Brain pericyte (primary cell): Measurements from ENCODE around the gene CA10.

Source experiments
- DNase-seq: peaks from one replicate; pipeline ENCODE4 v3.0.0-alpha.2; 2012; ENCODE audit warnings: low read depth, low spot score

The CA10 gene

DNA sequence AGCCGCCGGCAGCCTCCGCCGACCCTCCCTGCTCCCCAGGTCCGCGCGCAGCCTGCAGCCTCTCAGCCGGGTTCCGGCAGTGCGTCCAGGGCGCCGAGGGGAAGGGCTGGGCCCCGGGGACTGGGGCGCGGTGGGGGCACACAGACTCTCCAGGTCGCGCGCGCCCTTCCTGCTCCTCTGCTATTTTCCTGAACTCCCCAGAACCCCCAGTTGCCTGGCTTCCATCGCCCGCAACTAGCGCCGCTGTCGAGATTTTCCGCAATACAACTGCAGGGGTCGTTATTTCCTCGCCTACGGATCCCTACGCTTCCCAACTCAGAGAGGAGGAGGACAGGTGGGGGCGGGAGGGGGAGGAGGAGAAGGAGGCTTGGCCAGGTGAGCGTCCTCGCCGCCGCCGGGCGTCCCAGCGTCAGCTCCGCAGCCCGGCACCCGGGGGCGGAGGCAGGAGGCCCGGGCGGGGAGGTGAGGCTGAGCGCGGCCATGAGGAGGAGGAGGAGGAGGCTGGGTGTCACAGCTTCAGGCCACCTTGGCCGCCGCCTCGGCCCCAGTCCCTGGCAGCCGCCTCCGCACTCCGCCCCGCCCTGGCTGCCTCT is at the start of gene CA10:
Gene CA10 (minus strand): TSS at position 265 of the 593 bp plus-strand sequence.
- no peak for DNase-seq

DNA sequence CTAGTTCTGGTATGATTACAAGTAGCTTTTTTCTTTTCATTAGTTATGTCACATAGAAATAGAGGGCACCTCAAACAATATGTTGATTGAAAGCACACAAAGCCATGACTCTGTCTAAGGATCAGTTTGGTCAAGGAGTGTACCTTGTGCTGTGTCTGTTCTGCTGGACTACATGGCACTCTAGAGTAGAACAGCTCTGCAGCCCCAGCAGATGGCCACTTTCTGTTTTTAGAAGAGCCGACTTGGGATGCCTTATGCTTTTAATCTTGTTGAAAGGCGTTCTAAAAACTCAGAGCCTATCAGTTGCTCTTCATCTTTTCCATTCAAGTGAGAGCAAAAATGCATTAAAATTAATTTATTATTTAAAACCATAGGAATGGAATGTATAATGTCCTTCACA is 49.3 kb upstream of the CA10 start:
- DNase-seq: no peak

DNA sequence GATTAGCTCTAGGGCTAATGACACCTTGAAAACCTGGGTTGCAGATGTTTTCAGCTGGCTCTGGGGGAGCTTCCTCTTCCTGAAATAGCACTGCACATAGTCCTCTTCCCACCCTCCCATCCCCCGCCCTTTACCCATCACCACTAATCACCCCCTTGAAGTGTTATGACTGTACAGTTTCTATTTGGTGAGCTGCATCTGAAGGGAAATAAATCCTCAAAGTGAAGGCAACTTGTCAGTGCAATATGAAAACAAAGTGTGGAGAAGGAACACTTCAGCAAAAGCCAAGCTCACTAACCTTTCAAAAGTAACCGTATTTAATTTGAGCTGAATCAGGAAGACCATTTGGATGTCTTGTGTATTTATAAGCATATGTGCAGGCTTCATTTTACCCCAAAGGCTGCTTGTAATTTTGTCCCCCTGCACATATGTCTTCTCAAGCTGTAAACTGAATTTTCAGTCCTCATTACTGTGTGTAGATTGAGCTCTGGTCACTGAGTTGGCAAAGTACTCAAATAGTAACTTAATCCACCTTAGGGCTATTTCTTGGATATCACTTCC is 44.1 kb upstream of the CA10 start:
- no peak for DNase-seq

DNA sequence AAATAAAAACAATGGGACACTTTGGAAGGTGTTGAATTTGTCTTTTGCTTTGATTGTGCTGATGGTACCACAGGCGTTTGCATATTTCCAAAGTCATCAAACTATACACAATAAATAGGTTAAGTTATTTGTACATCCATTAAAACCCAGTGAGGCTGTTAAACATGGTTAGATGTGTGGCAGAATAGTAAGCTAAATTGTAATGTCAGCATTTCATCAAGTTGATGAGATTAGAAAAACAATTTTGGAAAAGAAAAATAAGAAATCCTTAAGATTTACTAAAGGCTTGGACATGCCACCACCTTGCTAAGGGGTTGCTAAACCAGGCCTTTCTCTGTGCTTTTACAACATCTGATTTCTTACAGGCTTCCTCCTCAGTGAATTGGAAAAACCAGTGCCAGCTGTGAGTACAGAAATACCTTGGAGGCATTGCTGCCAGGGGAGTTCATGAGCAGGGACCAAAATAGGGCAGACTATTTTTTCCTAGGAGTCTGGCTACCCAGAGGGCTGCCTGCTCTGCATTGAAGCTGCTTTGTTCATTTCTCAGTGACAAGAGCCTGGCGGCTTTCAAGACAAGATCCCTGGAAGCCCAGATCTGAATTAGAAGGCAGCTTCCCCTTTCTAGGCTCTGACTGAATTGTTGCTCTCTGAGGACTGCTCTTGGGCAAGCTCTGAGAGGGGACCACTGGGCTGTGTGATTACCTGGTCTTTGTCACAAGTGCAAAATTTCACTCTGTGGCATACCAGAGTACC is 43.4 kb upstream of the CA10 start:
- DNase-seq: no peak

DNA sequence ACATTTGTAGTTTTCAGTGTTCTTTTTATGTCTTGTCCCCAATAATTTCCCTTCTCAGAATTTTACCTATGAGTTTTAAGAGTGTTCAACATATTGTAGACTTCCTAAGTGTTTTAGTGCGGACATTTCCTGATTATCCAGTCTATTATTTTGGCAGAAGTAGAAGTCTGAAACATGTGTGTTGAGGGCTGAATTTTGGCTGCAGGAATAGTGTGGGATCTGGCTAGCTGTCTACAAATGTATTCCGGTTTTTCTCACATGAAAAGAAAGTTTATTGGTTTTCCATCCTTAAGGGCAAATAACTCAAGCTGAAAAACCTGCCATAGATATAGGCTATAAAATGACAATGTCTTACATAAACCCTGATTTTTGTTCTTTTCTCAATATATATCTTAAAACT is 33.0 kb upstream of the CA10 start:
- DNase-seq: no peak

DNA sequence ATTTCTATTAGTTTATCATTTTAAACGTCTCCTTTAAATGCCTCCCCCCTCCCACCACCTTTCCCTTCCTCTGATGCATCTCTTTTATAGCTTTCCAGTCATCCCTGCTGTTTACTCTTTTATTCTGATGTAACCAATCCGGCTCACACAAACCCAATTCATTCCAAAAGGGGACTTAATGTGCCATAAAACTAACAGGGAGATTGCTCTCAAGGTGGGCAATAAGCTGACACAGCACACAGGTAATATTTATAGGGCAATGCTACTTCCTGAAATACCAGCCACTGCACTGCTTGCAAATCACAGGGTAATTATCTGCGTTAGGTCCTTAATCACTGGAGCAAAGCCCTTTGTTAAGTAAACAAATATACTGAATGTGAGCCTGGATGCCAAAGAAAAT is 23.3 kb upstream of the CA10 start:
- no peak for DNase-seq

DNA sequence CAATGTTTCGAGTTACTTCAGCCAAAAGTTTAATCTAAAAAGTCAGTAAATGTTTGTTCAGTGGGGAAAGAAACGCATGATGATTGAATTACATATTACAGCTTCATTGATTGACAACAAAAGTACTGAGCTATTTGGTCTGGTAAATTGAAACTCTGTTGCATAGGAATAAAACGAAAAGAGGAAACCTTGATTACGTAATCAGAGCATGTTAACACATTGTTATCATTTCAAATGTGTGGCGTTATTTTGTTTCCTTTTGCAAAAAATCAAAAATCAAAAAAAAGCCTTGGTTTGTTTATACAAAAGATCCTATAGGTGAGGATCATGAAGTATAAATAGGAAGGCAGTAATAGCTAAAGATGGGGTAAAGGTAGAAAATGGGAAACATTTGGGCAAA is 19.5 kb upstream of the CA10 start:
- no peak for DNase-seq

DNA sequence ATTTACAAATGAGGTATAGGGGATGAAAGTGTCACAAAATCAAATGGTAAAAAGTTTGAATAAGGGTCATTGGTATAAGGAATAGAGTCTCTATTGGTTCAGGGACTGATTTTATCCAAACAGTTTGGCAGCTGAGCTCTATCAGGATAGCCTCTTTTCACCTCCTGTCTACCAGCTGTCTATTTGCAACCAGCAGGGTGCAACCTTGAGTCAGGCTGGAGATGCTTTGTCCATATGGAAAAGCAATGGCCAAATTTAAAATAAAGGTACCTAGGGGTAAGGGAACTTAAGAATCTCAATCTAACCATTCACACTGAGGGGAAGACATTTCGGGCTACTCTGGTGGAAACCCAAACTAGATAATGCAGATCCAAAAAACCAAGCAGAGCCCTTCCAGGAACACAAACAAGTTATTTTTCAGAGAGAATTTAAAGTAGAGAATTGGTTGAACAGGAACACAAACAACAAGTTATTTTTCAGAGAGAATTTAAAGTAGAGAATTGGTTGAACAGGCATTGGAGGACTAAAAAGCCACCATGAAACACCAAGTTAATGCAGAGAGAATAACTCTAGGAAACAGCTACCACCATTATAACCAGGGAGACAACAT is 12.6 kb upstream of the CA10 start:
- no peak for DNase-seq

DNA sequence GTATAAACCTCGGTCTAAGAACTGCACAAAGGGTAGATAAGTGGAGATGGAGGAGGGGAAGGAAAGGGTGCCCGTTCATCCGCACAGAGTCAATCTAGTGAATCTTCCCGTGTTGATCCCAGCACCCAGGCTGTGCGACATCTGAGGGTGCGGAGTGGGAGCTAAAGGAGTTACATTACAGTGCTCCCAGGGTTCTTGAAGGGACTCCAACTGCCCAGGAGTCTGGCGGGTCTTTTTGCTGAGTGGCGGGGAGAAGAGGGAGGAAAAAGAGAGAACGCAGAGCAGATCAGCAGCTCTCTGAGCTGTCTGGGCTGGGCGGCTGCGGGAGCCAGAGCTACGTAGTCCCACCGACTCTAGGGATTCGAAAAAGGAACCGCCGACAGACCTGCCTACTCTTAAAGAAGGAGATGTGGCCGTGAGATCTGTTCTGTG is 1.6 kb upstream of the CA10 start:
- no peak for DNase-seq

DNA sequence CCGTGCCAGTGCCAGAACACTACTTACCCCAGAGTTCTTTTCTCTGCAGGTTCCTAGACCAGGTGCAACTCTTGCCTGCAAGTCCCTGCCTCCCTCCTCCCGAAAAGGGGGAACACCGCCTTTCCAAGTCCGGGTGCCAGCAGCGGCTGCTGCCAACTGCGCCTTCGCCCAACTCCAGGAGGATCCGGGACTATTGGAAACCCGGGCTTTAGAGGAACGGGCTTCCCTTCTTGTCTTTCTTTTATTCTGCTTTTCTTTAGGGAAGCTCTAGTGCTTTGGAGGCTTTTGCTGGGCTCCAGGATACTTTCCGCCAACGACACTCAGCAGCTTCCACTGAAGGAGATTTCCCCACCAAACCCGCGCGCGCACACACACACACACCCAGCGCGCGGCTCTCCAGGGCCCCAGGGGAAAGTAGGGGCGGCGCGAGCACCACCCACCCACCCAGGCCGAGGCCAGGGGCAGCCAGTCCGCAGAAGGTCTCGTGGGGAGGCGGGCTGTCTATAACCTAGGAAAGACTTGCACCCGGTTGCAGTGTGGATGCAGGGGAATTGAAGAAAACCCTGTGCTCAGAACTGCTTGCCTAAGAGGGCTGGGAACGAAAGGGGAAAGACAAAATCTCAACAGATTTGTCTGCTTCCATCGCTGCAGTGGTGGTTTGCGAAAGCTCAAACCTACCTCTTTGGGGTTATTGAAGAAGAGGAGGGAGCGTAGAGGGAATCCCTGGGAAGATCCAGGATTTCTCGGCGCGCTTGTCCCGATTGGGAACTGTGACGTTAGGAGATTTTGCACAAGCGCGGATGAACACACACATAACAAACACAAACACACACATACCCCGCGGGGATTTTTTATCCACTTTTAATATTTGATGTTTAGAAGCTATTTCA is 977 bp upstream of the CA10 start:
- DNase-seq: no peak

DNA sequence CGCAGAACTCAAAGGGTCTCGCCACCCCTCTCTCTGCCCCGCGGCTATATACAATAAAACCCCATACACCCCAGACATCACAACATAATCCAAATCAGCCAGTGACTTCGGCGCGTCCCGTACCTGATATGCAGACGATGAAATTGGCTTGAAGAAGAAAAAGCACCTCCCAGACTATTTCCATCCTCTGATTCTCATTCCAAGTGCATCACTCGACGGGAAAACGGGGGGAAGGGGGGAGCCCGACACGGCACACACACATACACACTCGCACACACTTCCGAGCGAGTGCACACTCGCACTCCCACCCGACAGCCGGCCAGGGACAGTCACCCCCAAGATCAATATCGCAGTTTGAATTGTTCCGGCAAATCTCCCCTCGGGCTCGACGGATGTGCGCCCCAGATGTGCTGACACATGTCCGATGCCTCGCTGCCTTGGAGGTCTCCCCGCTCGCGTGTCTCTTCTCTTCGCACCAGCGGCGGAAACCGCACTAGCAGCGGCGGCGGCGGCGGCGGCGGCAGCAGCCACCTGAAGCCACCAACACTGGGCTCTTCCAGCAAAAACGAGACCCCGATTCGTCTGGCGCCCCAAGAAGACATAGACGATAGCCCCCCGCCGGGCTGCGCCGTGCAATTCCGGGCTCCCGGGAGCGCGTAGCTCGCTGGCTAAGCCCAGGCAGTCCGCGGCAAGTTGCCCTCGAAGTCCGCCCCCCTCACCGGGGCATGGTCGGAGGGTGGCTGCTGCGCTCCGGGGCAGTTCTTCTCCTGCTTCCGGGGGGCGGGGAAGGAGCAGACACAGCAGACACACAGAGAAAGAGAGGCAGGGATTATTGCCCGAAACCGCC is 688 bp downstream of the CA10 start:
- DNase-seq: no peak

DNA sequence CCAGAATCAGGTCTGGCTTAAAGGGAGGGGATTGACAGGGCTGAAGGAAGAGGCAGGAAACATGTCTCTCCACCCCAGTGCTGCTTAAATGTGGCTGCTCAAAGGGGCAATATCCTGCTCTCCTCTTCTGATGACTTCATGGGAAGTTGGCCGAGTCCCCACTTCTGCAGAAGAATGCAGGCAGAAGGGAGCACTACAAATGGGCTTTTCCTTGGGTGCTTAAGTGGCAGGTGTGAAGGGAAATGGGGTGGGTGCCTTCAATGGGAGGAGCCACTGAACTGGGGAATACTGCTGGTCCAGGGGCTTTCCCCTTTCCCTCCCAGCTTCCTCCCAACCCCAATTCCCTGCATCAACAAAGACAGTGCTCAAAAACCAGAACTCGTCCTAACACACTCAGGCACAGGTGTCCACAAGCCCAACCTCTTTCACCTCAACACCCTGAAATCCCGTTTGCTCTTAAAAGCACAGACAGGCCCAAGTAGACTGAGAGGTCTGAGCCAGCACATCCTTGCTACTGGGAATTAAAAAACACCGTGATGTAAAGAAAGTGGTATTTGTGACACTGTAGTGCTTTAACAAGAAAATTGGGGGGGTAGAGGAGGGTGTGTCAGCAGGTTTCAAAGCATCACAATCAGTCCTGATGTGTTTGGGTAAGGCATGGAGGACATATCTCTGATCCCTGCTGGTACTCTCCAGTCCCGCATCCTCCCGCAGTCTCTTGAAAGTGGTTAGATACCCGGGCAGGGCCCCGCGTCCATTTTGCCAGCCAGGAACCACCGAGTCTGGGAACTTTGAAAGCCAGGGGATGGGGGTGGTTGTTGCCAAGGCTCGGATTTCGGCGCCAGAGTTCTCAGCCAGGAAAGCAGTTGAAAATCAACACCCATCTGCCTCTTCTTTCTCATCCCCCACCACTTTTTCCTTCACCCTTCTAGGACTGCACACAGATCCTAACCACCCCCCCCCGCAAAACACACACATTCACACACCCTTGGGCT is 1.6 kb downstream of the CA10 start:
- DNase-seq: no peak

DNA sequence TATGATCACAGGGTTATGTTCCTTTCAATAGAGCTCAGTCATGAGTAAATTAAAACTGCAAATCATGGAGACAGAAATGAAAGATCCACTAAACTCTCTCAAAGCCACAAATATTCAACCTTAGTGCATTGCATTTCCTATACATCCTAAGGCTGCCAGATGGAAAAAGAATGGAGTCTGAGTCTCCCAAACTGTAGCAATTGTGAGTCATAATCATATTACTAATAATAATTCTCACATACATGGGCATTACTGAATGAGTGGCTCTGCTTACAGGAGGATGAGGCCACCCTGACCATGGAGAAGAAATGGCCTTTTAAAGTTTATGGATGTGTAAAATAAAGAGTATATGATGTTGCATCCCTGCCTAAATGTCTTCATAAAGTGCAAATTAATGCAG is 3.2 kb downstream of the CA10 start:
- DNase-seq: no peak

DNA sequence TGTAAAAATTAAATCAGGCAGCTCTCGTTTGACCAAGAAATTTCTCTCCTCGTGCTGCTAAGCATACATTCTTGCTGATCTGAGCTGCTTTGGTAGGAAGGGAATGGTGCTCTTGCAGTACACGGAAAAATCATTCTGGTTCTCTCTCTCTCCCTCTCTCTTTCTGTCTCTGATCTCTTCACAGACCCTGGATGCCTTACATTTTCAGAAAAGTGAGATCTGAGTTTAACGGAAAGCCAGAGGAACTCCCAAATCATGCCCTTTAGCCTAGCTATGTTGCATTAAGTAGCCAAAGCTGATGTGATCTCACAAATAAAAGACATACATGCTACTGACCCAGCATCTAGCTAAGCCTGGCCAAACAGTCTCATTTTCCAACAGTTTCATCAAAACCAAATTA is 4.0 kb downstream of the CA10 start:
- no peak for DNase-seq

DNA sequence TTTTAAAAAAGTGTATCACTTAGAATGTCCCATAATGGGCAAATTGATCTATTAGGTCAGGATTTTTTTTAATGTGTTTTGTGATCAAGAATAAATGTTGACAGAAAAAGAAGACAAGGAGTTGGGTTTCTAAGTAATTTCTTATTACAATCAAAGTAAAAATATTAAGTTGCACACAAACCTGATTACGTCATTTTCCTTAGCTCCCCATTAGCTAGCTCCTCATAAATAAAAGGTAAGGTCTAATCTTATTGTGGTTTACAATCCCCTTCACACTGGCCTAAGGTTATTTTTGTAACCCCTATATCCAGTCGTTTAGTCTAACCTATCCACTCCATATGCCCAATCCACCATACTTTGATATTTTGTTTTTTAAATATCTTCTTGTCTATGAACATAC is 7.6 kb downstream of the CA10 start:
- DNase-seq: no peak

DNA sequence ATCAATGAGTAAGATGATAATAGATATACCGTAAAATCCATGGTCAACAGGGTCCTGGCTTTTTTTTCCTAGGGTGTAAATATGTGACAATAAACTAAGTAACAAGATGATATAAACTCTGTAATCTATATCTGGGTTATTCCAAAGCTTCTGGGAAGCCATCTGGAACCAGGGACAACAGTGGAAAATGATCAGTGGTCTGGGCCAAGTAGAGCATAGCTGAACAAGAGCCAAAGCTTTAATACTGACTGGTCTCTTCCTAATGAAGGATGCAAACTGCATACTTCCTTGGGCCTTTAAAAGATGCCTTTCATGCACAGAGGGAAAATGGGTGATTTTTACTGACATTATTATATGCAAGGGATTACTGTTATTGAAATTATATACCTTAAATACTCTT is 8.9 kb downstream of the CA10 start:
- DNase-seq: no peak

DNA sequence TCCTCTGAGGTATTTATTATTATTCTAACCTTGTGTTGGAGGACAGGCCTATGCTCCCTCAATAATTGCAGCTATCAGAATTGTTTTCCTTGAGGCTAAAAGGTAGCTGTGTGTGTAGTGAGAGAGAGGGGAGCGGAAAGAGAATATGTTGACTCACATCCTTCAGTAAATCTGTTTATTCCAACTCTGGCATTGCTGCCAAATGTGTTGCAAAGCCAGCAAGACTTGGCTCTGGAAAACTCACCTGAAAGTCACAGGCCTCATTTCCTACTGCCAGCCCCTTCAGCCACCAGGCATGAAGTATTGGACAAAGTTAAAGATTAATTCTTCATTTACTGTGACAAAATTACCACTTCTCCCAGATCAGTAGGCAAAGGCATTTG is 9.6 kb downstream of the CA10 start:
- DNase-seq: no peak

DNA sequence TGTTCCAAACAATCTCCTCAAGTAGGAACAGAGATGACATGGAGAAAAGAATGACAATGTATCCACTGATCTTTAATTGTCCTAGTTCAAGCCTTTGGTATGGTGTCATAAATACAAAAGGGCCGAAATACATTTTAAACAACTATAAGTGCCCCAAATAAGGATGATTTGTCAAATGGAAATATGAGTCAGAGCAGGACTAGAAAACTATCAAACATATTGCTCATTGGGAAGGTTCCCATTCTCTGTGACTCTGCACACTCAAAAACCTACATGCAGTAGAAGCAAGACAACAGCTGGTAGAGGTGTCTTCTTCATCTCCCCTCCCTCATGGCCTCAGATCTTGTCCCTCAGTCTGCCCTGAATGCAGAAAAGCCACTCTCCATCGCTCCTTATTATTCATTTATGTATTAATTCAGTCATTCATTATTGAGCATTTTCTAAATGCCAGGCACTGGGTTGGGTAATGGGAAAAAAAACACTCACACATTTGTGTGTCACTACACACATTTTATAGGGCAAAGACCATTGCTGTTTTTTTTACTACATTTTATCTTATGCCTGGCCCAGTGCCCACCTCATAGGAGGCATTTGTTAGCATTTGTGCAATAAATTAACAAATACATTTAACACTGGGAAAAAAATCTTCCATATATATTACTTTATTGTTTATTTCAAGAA is 10.1 kb downstream of the CA10 start:
- DNase-seq: no peak

DNA sequence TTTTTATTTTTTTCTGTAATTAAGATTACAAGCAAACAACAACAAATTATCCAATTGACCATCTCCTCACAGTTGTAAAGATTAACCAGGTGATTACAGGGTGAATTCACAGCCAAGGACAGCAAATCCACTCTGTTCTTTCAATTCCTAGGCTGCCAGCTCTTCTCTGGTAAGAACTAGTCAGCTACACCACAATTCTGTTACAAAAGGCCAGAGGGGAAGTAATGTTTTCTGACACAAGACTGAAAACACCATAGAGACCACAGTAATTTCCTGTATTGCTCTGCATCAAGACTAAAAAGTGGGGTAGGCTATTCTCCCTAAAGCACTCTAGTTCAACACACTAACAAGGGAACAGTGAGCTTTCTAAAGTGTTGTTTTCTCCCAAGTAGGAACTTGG is 10.6 kb downstream of the CA10 start:
- DNase-seq: no peak
